GM21717 (cell line): ENCODE data around the gene TPSB2.
"Not testable (repeated sequence)": the region's sequence is repeated elsewhere in the genome, so short reads cannot be mapped to it uniquely, and the experiment has no call there.

Experiments
- ATAC-seq: cut with Tn5 transposase; IDR thresholded peaks from one replicate; pipeline ENCODE4 v1.9.1; 2021; ENCODE audit warnings: mild to moderate bottlenecking, moderate library complexity; ENCODE audit not compliant: unreplicated experiment

TPSB2 gene

GRCh38 chr16:1185460-1186207 lies 44.4 kb downstream of the TPSB2 start:
- ATAC-seq = not testable (repeated sequence)

DNA sequence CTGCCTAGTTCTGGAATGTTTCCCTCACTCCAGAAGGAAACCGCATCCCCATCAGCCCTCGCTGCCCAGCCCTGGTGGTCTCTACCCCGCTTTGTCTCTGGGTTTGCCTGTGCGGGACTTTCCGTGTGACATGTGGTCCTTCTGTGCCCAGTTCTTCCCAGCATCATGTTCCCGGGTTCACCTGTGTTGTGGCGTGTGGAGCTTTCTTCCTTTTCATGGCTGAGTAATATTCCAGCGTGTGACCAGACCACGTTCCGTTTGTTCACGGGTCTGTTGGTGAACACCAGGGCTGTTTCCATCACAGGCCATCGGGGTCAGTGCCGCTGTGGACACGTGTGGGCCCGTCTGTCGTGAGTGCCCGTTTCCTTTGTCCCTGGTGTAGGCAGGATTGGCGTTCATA lies 45.0 kb downstream of the TPSB2 start:
- ATAC-seq = no peak

DNA sequence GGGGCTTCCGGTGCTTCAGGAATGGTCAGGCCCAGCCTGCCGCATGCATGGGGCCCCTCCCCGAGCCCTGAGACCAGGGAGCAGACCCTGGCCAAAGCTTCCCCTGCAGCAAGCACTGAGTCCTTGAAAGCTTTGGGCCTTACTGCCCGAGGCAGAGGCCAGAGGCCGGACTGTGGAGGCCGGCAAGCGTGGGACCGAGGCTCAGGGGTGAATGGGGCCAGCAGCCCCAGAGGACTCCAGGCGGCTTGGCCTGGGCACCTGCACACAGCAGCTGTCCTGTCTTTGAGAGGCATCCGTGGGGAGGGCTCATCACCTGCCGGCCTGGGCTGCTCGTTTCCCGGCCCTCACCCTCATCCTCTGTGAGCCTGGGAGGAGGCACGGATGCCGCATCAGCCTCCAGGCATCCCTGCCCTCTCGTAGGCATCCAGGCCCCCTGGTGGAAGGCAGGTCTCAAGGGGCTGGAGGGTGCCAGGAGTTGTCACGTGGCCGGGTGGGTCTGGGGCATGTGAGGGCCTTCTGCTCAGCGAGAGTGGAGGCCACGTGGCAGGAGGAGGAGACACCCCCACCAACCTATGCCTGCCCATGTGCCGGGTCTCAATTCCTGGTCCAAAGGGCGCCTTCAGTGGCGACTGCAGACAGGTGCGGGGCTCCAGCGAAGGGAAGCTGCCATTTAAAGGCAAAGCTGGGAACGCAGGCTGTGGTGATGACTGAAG lies 45.7 kb downstream of the TPSB2 start:
- no peak for ATAC-seq

DNA sequence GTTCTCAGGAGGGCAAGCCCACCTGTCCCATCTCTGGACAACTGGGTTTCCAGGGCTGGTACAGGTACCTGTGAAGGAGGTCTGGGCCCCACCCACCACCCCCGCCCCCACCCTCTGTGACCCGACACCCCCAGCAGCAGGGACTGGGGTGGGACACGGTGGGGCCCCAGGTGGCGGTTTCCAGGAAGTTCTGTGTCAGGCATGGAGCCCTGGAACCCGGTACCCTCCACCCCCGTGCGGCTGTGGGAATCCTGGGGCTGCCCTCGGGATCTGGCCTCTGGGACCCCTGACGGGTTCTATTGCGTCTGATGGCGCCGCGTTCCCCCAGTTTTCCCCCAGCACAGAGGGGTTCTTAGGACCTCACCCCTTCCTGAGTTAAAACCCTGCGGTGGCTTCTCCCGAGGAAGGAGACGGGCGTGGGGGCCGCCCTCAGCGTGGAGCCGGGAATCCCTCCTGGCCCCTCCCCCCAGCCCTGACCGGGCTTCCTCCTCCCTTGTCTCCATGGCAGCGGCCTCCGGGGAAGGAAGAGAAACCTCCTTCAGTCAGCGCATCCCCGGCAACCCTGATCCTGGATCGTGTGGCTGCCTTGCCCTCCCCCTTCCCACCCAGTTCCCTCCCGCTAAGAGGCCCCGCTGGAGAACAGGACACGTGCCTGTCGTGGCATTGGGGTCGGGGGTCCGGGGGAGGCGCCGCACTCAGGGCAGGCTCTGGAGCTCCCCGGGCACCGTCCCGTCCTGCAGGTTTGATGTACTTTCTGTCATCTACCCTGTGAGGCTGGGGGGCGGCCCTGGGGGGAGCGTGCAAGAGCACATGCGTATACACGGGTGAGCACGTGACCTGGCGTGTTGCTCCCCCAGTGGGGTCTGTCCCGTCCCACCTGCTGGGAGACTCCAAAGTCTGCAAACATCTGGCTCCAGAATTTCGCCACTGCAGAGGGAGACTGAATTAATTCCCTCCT lies 46.8 kb downstream of the TPSB2 start:
- no peak for ATAC-seq

DNA sequence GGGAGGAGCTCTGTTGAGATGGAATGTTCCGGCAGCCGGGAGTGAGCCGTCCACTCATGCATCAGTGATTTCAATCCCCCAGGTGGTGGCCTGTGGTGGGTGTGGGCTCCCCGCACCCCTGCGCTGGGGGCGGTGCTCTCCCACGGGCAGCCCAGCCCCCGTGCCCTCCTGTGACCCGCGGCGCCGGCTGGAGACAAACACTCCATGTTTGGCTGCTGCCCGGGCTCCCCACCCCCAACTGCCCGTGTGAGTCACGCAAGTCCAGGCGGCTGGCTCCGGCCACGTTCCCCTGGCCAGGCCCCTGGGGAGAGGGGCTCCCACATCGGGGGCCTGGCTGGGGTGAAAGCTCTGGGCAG lies 47.7 kb downstream of the TPSB2 start:
- ATAC-seq = no peak

DNA sequence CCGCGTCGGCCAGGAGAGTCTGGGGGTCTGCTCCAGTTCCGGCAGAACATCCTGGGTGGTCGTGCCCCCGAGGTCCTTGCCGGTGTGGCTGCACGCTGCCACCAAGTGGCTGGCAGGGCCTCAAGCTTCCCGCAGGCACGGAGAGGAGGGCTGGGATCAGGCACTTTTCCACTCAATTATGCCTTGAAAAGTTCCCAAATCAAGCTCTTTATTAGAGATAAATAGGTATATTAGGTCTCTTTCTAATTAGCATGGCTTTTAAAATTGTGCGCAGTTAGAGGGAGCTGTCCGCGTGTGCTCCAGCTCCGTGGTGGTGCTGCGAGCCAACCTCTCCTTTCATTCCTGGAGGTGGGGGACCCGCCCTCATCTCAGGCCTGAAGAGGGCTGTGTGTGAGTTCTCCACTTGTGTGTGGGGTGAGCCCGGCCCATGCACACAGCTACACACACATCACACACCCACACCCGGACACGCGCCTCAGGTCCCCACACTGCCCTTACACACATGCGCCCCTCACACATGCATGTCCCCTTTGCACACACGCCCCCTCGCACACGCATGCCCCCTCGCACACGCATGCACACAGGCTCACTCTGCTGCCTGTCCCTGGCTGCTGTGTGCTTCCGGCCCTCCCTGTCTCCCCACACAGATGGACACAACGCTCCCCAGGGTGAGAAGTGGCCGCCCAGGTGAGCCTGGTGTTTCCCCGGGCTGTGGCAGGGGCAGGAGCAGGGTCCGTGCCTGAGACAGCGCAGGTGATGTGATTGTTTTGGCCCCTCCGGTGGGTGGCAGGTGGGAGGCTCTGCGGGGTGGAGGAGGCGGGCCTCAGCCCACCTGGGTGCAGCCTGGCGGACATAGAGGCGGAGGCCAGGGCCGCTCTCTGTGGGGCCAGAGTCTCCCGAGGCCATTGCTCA lies 48.3 kb downstream of the TPSB2 start:
- ATAC-seq = no peak

GRCh38 chr16:1180549-1181403 lies 49.2 kb downstream of the TPSB2 start:
- no peak for ATAC-seq
